ENCODE data around the gene CORO2A. TPM values are rescaled to one million over a fixed set of nuclear protein-coding genes. Genes with fewer than 3 reads are reported as not detected.
"Not testable (repeated sequence)": the region's sequence is repeated elsewhere in the genome, so short reads cannot be mapped to it uniquely, and the experiment has no call there.

CORO2A gene
- total RNA-seq, 1 donor from 2014 or later = 2.3 TPM

- no peak for DNase-seq
These were observed 1.2 kb downstream of the CORO2A start for GRCh38 chr9:98191181-98191608.

GRCh38 chr9:98190757-98191105 lies 1.7 kb downstream of the CORO2A start:
- no peak for DNase-seq

GRCh38 chr9:98189412-98189811 lies 3.0 kb downstream of the CORO2A start:
- no peak for DNase-seq

GRCh38 chr9:98187926-98188325 lies 4.5 kb downstream of the CORO2A start:
- DNase-seq = no peak

- no peak for DNase-seq
These were observed 6.2 kb downstream of the CORO2A start for GRCh38 chr9:98186236-98186635.

GRCh38 chr9:98185611-98186171 lies 6.7 kb downstream of the CORO2A start:
- DNase-seq = no peak

GRCh38 chr9:98185021-98185567 lies 7.3 kb downstream of the CORO2A start:
- DNase-seq = no peak

GRCh38 chr9:98184326-98184725 lies 8.1 kb downstream of the CORO2A start:
- no peak for DNase-seq

- DNase-seq = no peak
These were observed 9.4 kb downstream of the CORO2A start for GRCh38 chr9:98182889-98183599.

- no peak for DNase-seq
These were observed 10.2 kb downstream of the CORO2A start for GRCh38 chr9:98182069-98182820.

- no peak for DNase-seq
These were observed 10.7 kb downstream of the CORO2A start for GRCh38 chr9:98181746-98182068.

GRCh38 chr9:98180996-98181395 lies 11.4 kb downstream of the CORO2A start:
- no peak for DNase-seq

- no peak for DNase-seq
These were observed 13.3 kb downstream of the CORO2A start for GRCh38 chr9:98178874-98179850.

GRCh38 chr9:98176391-98177259 lies 15.8 kb downstream of the CORO2A start:
- DNase-seq = no peak

GRCh38 chr9:98175762-98176161 lies 16.7 kb downstream of the CORO2A start:
- no peak for DNase-seq

GRCh38 chr9:98175028-98175569 lies 17.3 kb downstream of the CORO2A start:
- DNase-seq = no peak

GRCh38 chr9:98174502-98174918 lies 17.9 kb downstream of the CORO2A start:
- DNase-seq = not testable (repeated sequence)

GRCh38 chr9:98173181-98173580 lies 19.3 kb downstream of the CORO2A start:
- no peak for DNase-seq

GRCh38 chr9:98172604-98173003 lies 19.8 kb downstream of the CORO2A start:
- no peak for DNase-seq

- DNase-seq = no peak
These were observed 21.1 kb downstream of the CORO2A start for GRCh38 chr9:98171176-98171925.
